ENCODE data around the gene ISX. TPM values are rescaled to one million over a fixed set of nuclear protein-coding genes. Genes with fewer than 3 reads are reported as not detected.

ISX gene
- total and polyA plus RNA-seq, 2 of the 13 experiments (the other 11 are each of a cell fraction or from before 2014, with no cell fraction given): 1.4 to 1.8 TPM

DNA sequence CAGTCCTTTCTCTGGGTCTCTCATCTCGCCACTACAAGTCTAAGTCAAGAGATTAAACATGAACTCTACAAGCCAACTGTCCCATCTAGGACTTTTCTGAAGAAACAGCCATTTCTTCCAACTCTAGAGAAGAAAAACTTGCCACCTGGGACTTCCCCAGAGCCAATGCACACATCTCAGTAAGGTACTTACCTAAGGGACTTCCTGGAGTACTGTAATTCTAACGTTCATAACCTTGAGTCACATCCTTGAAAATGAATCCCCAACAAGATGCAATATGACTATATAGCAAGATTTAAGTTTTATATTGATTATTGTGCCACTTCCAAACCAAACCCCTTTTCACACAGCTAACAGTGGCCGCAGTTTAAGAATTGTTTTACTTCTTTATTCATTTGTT is 11.9 kb upstream of the ISX start (continued):
- no peak for TF ChIP-seq RARG (CRISPR knock-in tag; IDR thresholded peaks at IDR 0.05; ENCODE audit: low read depth)

- no peak for DNase-seq (ENCODE audit: low spot score)
- intact Hi-C loops (cut with micrococcal nuclease; ENCODE audit: unreplicated experiment): no loop called here
- Histone ChIP-seq H3K27me3 (ENCODE audit: control insufficient read depth in 1 of 2, insufficient read depth in 2 of 2, low read length in 2 of 2) (peaks cover 2 to 7% of the 10 kb centered on the region in 2 experiments; a peak in 3 of 5 replicates), H3K79me2 (ENCODE audit: insufficient read depth, low read length) (no peaks in the 10 kb centered on the region), H3K27ac (ENCODE audit: extremely low read length, insufficient read depth, low read length) (no peak overlapping the region), H3K9ac (ENCODE audit: insufficient read depth, low read depth, low read length) (no peak overlapping the region), H3K36me3 (replicated peaks in 1 of 2; ENCODE audit: control insufficient read depth in 1 of 2, insufficient read depth in 2 of 2, low read length in 2 of 2) (no peaks in the 10 kb centered on the region), H3K9me3 (ENCODE audit: low read length) (no peaks in the 10 kb centered on the region), H3K4me2 (ENCODE audit: low read depth, low read length) (no peak overlapping the region), H3K4me3 (replicated peaks in 1 of 3; ENCODE audit: insufficient read depth in 1 of 3, low read depth in 2 of 3, low read length in 3 of 3) (no peak overlapping the region), H2AFZ (ENCODE audit: low read length) (no peak overlapping the region), H4K20me1 (ENCODE audit: insufficient read depth, low read length) (no peaks in the 10 kb centered on the region), H3K4me1 (ENCODE audit: insufficient read depth, low read length) (no peaks in the 10 kb centered on the region)
- ChIA-PET POLR2A (no interaction called here), CTCF (ENCODE audit: low intra/inter-chr PET ratio, low total read pairs) (no interaction called here)
- BruUV-seq (replicated peaks): no TSS peak
- no peak for FAIRE-seq
- in situ Hi-C loops (cut with HindIII; ENCODE audit: extremely low pct_ligation_motif_present, low pct_unique_long_range_greater_than_20kb): no loop called here
- ATAC-seq: no peak
- TF ChIP-seq NFRKB (IDR thresholded peaks at IDR 0.05): no peak
- TF ChIP-seq HNRNPH1 (optimal IDR thresholded peaks at IDR 0.05; ENCODE audit: low read depth, low read length): no peak
- TF ChIP-seq FOXA1 (IDR thresholded peaks at IDR 0.05): no peak
- TF ChIP-seq FOXA1 (CRISPR knock-in tag; IDR thresholded peaks at IDR 0.05): no peak
- no peak for TF ChIP-seq KDM4B (CRISPR knock-in tag; IDR thresholded peaks at IDR 0.05)
- TF ChIP-seq ZNF687 (CRISPR knock-in tag; IDR thresholded peaks at IDR 0.05): no peak
- no peak for TF ChIP-seq BCL6 (CRISPR knock-in tag; IDR thresholded peaks at IDR 0.05)
- TF ChIP-seq SKI (IDR thresholded peaks at IDR 0.05; ENCODE audit: partially characterized antibody): no peak
- TF ChIP-seq ZNF564 (CRISPR knock-in tag; IDR thresholded peaks at IDR 0.05): no peak
- TF ChIP-seq ZNF660 (CRISPR knock-in tag; IDR thresholded peaks at IDR 0.05; ENCODE audit: borderline replicate concordance, low read depth): no peak
- TF ChIP-seq ZBTB10 (CRISPR knock-in tag; IDR thresholded peaks at IDR 0.05; ENCODE audit: borderline replicate concordance): no peak
- TF ChIP-seq ZNF777 (CRISPR knock-in tag; IDR thresholded peaks at IDR 0.05): no peak
- no peak for TF ChIP-seq THAP11 (CRISPR knock-in tag; IDR thresholded peaks at IDR 0.05)
- no peak for TF ChIP-seq FOXP1 (IDR thresholded peaks at IDR 0.05)
- TF ChIP-seq FOXP1 (CRISPR knock-in tag; IDR thresholded peaks at IDR 0.05): no peak
- TF ChIP-seq ZNF670 (CRISPR knock-in tag; IDR thresholded peaks at IDR 0.05; ENCODE audit: borderline replicate concordance): no peak
Observed at GRCh38 chr22:35056486-35056885, 9.5 kb upstream of the ISX start.
